ENCODE data around the gene NWD2.

NWD2 gene

DNA sequence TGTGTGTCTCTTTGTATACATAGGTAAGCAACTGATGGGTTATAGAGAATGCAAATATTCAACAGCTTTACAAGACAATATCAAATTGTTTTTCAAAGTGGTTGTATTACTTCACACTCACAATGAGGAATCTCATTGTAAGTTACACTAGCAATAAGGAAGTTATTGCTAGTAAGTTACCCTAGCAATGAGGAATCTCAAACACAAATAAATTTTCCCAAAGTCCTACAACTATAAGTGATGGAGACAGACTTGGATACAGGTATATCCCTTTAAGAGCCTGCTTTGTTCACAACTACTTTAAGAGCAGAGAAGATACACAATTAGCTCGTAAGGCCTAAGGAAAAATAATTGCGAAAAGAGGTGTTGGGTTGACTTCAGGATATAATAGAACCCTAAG lies 28.3 kb upstream of the NWD2 start:
- Histone ChIP-seq H3K36me3 (ENCODE audit: control insufficient read depth, low read length) (no peaks in the 10 kb centered on the region), H3F3A (ENCODE audit: control insufficient read depth, insufficient read depth) (no peaks in the 10 kb centered on the region), H3K4me1 (ENCODE audit: control insufficient read depth, low read length) (no peaks in the 10 kb centered on the region), H3K27me3 (ENCODE audit: control insufficient read depth, low read length) (no peaks in the 10 kb centered on the region), H3K4me3 (ENCODE audit: low read length) (no peak overlapping the region), H3K9me2 (replicated peaks; ENCODE audit: control insufficient read depth, low read length) (no peaks in the 10 kb centered on the region), H3K27ac (ENCODE audit: low read depth, low read length) (no peak overlapping the region), H3K4me2 (ENCODE audit: low read length) (no peak overlapping the region), H4K20me1 (ENCODE audit: control insufficient read depth, insufficient read depth, low read depth, low read length) (no peaks in the 10 kb centered on the region), H3K9me3 (ENCODE audit: control insufficient read depth, insufficient read depth, low read length) (no peaks in the 10 kb centered on the region), H3K79me2 (ENCODE audit: control insufficient read depth, low read length) (no peaks in the 10 kb centered on the region)
- TF ChIP-seq EZH2phosphoT487 (IDR thresholded peaks at IDR 0.05; ENCODE audit: borderline replicate concordance, low read length), result no peak

DNA sequence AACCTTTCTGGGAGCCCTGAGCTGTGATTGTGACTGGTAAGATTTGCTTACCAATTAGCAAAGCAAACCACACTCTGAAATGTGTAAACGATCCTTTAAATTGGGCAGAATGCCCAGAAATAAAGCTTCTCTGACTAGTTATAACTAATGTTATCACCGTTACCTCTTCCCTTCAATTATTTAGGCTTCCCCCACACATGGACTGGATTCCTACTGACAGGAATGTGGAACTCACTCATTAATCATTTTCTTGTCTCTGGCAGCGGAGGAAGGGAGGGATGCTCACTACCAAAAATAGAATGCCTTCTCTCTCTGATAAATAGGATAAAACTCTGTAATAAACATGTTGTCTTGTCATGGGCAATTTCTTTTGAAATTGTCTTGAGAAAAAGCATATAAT lies 25.3 kb upstream of the NWD2 start:
- Histone ChIP-seq H3K27me3 (ENCODE audit: control insufficient read depth, low read length) (no peaks in the 10 kb centered on the region), H3K9me2 (replicated peaks; ENCODE audit: control insufficient read depth, low read length) (no peaks in the 10 kb centered on the region), H3K36me3 (ENCODE audit: control insufficient read depth, low read length) (no peaks in the 10 kb centered on the region), H3K4me3 (ENCODE audit: low read length) (no peak overlapping the region), H3K79me2 (ENCODE audit: control insufficient read depth, low read length) (no peaks in the 10 kb centered on the region), H3K4me1 (ENCODE audit: control insufficient read depth, low read length) (no peaks in the 10 kb centered on the region), H4K20me1 (ENCODE audit: control insufficient read depth, insufficient read depth, low read depth, low read length) (no peaks in the 10 kb centered on the region), H3K4me2 (ENCODE audit: low read length) (no peak overlapping the region), H3K27ac (ENCODE audit: low read depth, low read length) (no peak overlapping the region), H3K9me3 (ENCODE audit: control insufficient read depth, insufficient read depth, low read length) (no peaks in the 10 kb centered on the region), H3F3A (ENCODE audit: control insufficient read depth, insufficient read depth) (no peaks in the 10 kb centered on the region)
- TF ChIP-seq, protein P1, sequence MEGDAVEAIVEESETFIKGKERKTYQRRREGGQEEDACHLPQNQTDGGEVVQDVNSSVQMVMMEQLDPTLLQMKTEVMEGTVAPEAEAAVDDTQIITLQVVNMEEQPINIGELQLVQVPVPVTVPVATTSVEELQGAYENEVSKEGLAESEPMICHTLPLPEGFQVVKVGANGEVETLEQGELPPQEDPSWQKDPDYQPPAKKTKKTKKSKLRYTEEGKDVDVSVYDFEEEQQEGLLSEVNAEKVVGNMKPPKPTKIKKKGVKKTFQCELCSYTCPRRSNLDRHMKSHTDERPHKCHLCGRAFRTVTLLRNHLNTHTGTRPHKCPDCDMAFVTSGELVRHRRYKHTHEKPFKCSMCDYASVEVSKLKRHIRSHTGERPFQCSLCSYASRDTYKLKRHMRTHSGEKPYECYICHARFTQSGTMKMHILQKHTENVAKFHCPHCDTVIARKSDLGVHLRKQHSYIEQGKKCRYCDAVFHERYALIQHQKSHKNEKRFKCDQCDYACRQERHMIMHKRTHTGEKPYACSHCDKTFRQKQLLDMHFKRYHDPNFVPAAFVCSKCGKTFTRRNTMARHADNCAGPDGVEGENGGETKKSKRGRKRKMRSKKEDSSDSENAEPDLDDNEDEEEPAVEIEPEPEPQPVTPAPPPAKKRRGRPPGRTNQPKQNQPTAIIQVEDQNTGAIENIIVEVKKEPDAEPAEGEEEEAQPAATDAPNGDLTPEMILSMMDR (IDR thresholded peaks at IDR 0.05; ENCODE audit: low read depth, low read length, poor library complexity, severe bottlenecking), result no peak
- no peak for TF ChIP-seq EZH2phosphoT487 (IDR thresholded peaks at IDR 0.05; ENCODE audit: borderline replicate concordance, low read length)

DNA sequence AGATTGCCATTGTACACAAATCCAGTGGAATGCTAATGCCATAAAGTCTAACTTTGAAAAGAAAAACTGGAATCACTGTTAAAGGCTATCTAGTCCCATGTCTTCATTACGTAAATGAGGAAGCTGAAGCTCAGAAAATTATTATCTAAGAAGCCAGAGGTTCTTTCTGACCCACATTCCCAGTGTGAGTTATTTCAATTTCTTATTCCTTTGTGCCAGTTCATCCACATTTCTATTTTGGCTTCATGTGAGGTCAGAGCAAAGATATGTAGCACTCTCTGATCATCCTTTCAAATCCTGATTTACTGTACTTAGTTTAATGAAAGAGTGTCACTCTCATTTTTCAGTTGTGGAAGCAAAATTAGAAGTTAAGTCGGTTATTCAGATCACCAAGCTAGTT lies 24.6 kb upstream of the NWD2 start:
- no peaks in the 10 kb centered on the region for H3K79me2 ChIP-seq (ENCODE audit: control insufficient read depth, low read length)
- no peaks in the 10 kb centered on the region for H3K27me3 ChIP-seq (ENCODE audit: control insufficient read depth, low read length)
- H3K36me3 ChIP-seq (ENCODE audit: control insufficient read depth, low read length), result no peaks in the 10 kb centered on the region
- H3K4me1 ChIP-seq (ENCODE audit: control insufficient read depth, low read length), result no peaks in the 10 kb centered on the region
- no peaks in the 10 kb centered on the region for H3K9me3 ChIP-seq (ENCODE audit: control insufficient read depth, insufficient read depth, low read length)
- no peaks in the 10 kb centered on the region for H3K9me2 ChIP-seq (replicated peaks; ENCODE audit: control insufficient read depth, low read length)
- no peak overlapping the region for H3K4me3 ChIP-seq (ENCODE audit: low read length)
- H3K4me2 ChIP-seq (ENCODE audit: low read length), result no peak overlapping the region
- TF ChIP-seq, protein P1 (IDR thresholded peaks at IDR 0.05; ENCODE audit: low read depth, low read length, poor library complexity, severe bottlenecking), result no peak
- TF ChIP-seq EZH2phosphoT487 (IDR thresholded peaks at IDR 0.05; ENCODE audit: borderline replicate concordance, low read length), result no peak
- no peaks in the 10 kb centered on the region for H4K20me1 ChIP-seq (ENCODE audit: control insufficient read depth, insufficient read depth, low read depth, low read length)
- H3K27ac ChIP-seq (ENCODE audit: low read depth, low read length), result no peak overlapping the region
- no peaks in the 10 kb centered on the region for H3F3A ChIP-seq (ENCODE audit: control insufficient read depth, insufficient read depth)

DNA sequence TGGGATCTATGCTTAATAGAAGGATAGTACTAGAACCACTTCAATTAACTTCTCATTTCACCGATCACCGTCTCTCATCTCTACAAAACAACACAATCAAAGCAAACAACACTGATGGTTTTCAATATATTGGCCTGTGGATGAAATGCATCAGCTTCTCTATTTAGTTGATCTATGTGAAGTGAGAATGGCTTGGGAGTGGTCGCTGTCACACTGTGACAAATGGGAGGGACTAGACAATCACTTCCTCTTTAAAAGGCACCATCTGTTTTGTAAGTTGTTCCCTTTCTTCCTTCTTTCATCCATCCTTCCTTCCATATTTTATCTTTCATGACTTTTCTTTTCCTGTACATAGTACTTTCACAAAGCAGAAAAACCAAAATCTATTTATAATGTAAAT lies 23.9 kb upstream of the NWD2 start:
- Histone ChIP-seq H3K36me3 (ENCODE audit: control insufficient read depth, low read length) (no peaks in the 10 kb centered on the region), H4K20me1 (ENCODE audit: control insufficient read depth, insufficient read depth, low read depth, low read length) (no peaks in the 10 kb centered on the region), H3F3A (ENCODE audit: control insufficient read depth, insufficient read depth) (no peaks in the 10 kb centered on the region), H3K27me3 (ENCODE audit: control insufficient read depth, low read length) (no peaks in the 10 kb centered on the region), H3K4me3 (ENCODE audit: low read length) (no peak overlapping the region), H3K79me2 (ENCODE audit: control insufficient read depth, low read length) (no peaks in the 10 kb centered on the region), H3K4me2 (ENCODE audit: low read length) (no peak overlapping the region), H3K27ac (ENCODE audit: low read depth, low read length) (no peak overlapping the region), H3K4me1 (ENCODE audit: control insufficient read depth, low read length) (no peaks in the 10 kb centered on the region), H3K9me3 (ENCODE audit: control insufficient read depth, insufficient read depth, low read length) (no peaks in the 10 kb centered on the region), H3K9me2 (replicated peaks; ENCODE audit: control insufficient read depth, low read length) (no peaks in the 10 kb centered on the region)
- no peak for TF ChIP-seq EZH2phosphoT487 (IDR thresholded peaks at IDR 0.05; ENCODE audit: borderline replicate concordance, low read length)
- TF ChIP-seq, protein P1 (IDR thresholded peaks at IDR 0.05; ENCODE audit: low read depth, low read length, poor library complexity, severe bottlenecking), result no peak
